GM19099 (cell line): Measurements from ENCODE around the gene KRTAP11-1.

ENCODE experiments used
- POLR2A ChIP-seq: IDR thresholded peaks from 3 replicates; pipeline ENCODE4 v1.6.1; 2011; ENCODE audit warnings: low read depth; ENCODE audit not compliant: insufficient read length; ENCODE audit errors: extremely low read depth

KRTAP11-1 gene

GRCh38 chr21:30881480-30881879, at the start of gene KRTAP11-1:
KRTAP11-1 (minus strand) TSS chr21:30881580; CDS start chr21:30881524, 56 bp downstream.
- no peak for TF ChIP-seq POLR2A

GRCh38 chr21:30924146-30924700, 42.8 kb upstream of the KRTAP11-1 start:
- no peak for TF ChIP-seq POLR2A

- no peak for TF ChIP-seq POLR2A
Measured at GRCh38 chr21:30921129-30921528, 39.7 kb upstream of the KRTAP11-1 start.

GRCh38 chr21:30917557-30917956, 36.2 kb upstream of the KRTAP11-1 start:
- TF ChIP-seq POLR2A = no peak

- no peak for TF ChIP-seq POLR2A
Measured at GRCh38 chr21:30900881-30901280, 19.5 kb upstream of the KRTAP11-1 start.

- TF ChIP-seq POLR2A = no peak
Measured at GRCh38 chr21:30882866-30883597, 1.7 kb upstream of the KRTAP11-1 start.

- no peak for TF ChIP-seq POLR2A
Measured at GRCh38 chr21:30880914-30881313, 466 bp downstream of the KRTAP11-1 start.

GRCh38 chr21:30874526-30874925, 6.9 kb downstream of the KRTAP11-1 start:
- TF ChIP-seq POLR2A = no peak

- TF ChIP-seq POLR2A = no peak
Measured at GRCh38 chr21:30847627-30848500, 33.5 kb downstream of the KRTAP11-1 start.

- TF ChIP-seq POLR2A = no peak
Measured at GRCh38 chr21:30842990-30843389, 38.4 kb downstream of the KRTAP11-1 start.

- no peak for TF ChIP-seq POLR2A
Measured at GRCh38 chr21:30839304-30839703, 42.1 kb downstream of the KRTAP11-1 start.

- no peak for TF ChIP-seq POLR2A
Measured at GRCh38 chr21:30838536-30838935, 42.8 kb downstream of the KRTAP11-1 start.

GRCh38 chr21:30831194-30831765, 50.1 kb downstream of the KRTAP11-1 start:
- TF ChIP-seq POLR2A = no peak
